H1 (cell line): Measurements from ENCODE around the gene PLXDC2. TPM values are rescaled to one million over a fixed set of nuclear protein-coding genes. Genes with fewer than 3 reads are reported as not detected.

Experiments used
- CHD2 ChIP-seq: IDR thresholded peaks from 2 replicates; pipeline ENCODE4 v1.6.1; 2012; ENCODE audit warnings: low read length, improper control_type of control experiment
- JUND ChIP-seq: IDR thresholded peaks from 2 replicates; pipeline ENCODE4 v1.6.1; 2011; ENCODE audit warnings: mild to moderate bottlenecking, improper control_type of control experiment, low read length
- PHF8 ChIP-seq: fragments of 200-600 bp; sonication (generic); conservative IDR thresholded peaks from 2 replicates; pipeline ENCODE4 v1.7.1; 2012; ENCODE audit warnings: low read depth, mild to moderate bottlenecking, inconsistent platforms, low read length, moderate library complexity
- POLR2A ChIP-seq, 2 experiments: IDR thresholded peaks; 1 replicate in 1 of 2; 2 replicates in 1 of 2; pipeline ENCODE4 v1.6.1; 2011; ENCODE audit warnings: low read depth in 2 of 2, low read length in 2 of 2, mild to moderate bottlenecking in 2 of 2; ENCODE audit errors: control extremely low read depth in 1 of 2
- SAP30 ChIP-seq: fragments of 300-600 bp; sonication (generic); IDR thresholded peaks from 2 replicates; pipeline ENCODE4 v1.7.1; 2012; ENCODE audit warnings: low read length, moderate library complexity, mild to moderate bottlenecking, inconsistent platforms; ENCODE audit not compliant: insufficient read depth, insufficient replicate concordance
- SP2 ChIP-seq: IDR thresholded peaks from 2 replicates; pipeline ENCODE4 v1.6.1; 2012; ENCODE audit warnings: mild to moderate bottlenecking, low read length, inconsistent platforms
- SUZ12 ChIP-seq: fragments of 200-600 bp; sonication (generic); IDR thresholded peaks from 2 replicates; pipeline ENCODE4 v1.6.1; 2012; ENCODE audit warnings: mild to moderate bottlenecking, inconsistent platforms, low read length, moderate library complexity, mixed read lengths
- YY1 ChIP-seq: IDR thresholded peaks from 2 replicates; pipeline ENCODE4 v1.6.1; 2011; ENCODE audit warnings: low read depth, mild to moderate bottlenecking, low read length
- polyA plus RNA-seq, 7 experiments: library from polyadenylated mRNA; depleted of rRNA in 3 of 7; stranded (reverse) in 5 of 7; unstranded in 2 of 7; fragments of >200 nt in 5 of 7; fragments of 200-250 nt in 2 of 7; gene quantifications; 1 replicate in 5 of 7; 2 replicates in 1 of 7; 4 replicates in 1 of 7; pipeline versions ENCODE4 v1.2.1 to v1.2.3, GENCODE V29; 2011 to 2013; ENCODE audit warnings: missing spikeins in 2 of 7, mixed read lengths in 2 of 7
- total RNA-seq: library from RNA; stranded (reverse); fragmentation: NEBNext Ultra II Directional; extraction: Animal tissue kit (Norgen Biotek cat#: 25700); gene quantifications from 2 replicates; pipeline ENCODE4 v1.2.1, GENCODE V29; 2021

PLXDC2 gene
- total and polyA plus RNA-seq, 2 of the 8 experiments (the other 6 are each of a cell fraction or from before 2014, with no cell fraction given), result 23.0 to 40.5 TPM

DNA sequence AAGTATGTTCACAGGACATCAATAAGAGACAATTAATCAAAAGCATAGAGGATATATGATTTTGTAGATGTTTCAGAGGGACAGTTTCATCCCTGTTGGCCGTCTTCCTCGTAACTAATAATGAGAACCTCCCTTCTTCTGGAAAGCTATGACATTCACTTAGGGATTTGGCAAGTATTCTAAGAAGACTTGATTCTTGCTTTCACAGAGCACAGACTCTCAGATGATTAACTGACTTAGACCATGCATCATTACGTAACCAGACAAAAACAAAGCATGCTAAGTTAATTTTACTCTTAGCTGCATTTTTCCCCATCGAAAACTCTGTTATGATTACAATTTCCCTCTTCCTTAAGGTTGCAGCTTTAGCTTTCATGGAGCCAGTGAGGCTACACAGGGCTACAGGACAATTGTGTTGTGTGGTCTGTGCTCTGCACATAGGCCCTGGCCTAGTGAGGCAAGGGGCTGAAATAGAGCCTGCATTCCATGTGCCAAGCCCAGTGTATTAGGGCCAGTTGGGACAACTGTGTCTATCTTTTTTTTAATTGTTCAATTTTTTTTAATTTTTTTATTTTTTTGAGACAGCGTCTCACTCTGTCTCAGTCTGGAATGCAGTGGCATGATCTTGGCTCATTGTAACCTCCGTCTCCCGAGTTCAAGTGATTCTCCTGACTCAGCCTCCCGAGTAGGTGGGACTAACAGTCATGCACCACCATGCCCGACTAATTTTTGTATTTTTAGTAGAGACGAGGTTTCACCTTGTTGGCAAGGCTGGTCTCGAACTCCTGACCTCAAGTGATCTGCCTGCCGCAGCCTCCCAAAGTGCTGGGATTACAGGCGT lies 105.3 kb downstream of the PLXDC2 start (continued):
- TF ChIP-seq SP2 (no peak), CHD2 (no peak), POLR2A (IDR thresholded peaks at IDR 0.05; ENCODE audit: control extremely low read depth in 1 of 2, low read depth in 2 of 2, low read length in 2 of 2) (no peak), YY1 (no peak), SAP30 (no peak), SUZ12 (no peak), PHF8 (no peak), JUND (no peak)
- TF ChIP-seq, all 59 proteins: peak for 0
